K562 (cell line): ENCODE results near the gene ANKZF1.

Source experiments
- EZH2 ChIP-seq: IDR thresholded peaks from 2 replicates; pipeline ENCODE4 v1.6.1; 2012; ENCODE audit warnings: low read depth, mild to moderate bottlenecking, inconsistent platforms, low read length, borderline replicate concordance
- FOS ChIP-seq: IDR thresholded peaks from 3 replicates; pipeline ENCODE4 v1.6.1; 2011; ENCODE audit not compliant: insufficient read length; ENCODE audit errors: extremely low read depth
- GATAD2B ChIP-seq: fragments of 450-650 bp; IDR thresholded peaks from 2 replicates; pipeline ENCODE4 v1.6.1; 2017; ENCODE audit warnings: mild to moderate bottlenecking, borderline replicate concordance
- MBD2 ChIP-seq: sonication (generic); IDR thresholded peaks from 2 replicates; pipeline ENCODE4 v1.6.1; 2016; ENCODE audit warnings: low read depth, borderline replicate concordance
- POLR2A ChIP-seq: fragments of 450-650 bp; conservative IDR thresholded peaks from 2 replicates; pipeline ENCODE4 v1.6.1; 2016
- RAD51 ChIP-seq: fragments of 450-650 bp; IDR thresholded peaks from 2 replicates; pipeline ENCODE4 v1.7.1; 2016; ENCODE audit warnings: low read depth, mild to moderate bottlenecking, borderline replicate concordance
- RBM17 ChIP-seq: fragments of 200-400 bp; formaldehyde crosslinking; IDR thresholded peaks from 2 replicates; pipeline ENCODE4 v1.6.1; 2017; ENCODE audit warnings: low read depth, mild to moderate bottlenecking, low read length, borderline replicate concordance
- SMAD1 ChIP-seq: fragments of 150-350 bp; IDR thresholded peaks from 2 replicates; pipeline ENCODE4 v1.6.1; 2014; ENCODE audit warnings: low read length, low read depth; ENCODE audit not compliant: partially characterized antibody
- TF ChIP-seq, protein P1 (sequence below): fragments of 450-650 bp; IDR thresholded peaks from 2 replicates; pipeline ENCODE4 v1.6.1; 2016; ENCODE audit warnings: mild to moderate bottlenecking
- TF ChIP-seq, protein P2 (sequence below): sonication (generic); formaldehyde crosslinking; IDR thresholded peaks from 2 replicates; pipeline ENCODE4 v1.5.0; 2020; ENCODE audit warnings: missing genetic modification reagents
- TF ChIP-seq, protein P3 (sequence below): fragments of 450-650 bp; IDR thresholded peaks from 2 replicates; pipeline ENCODE4 v1.6.1; 2018; ENCODE audit not compliant: partially characterized antibody
- TF ChIP-seq, protein P4 (sequence below), 3 experiments: IDR thresholded peaks in 2 of 3; conservative IDR thresholded peaks in 1 of 3; 2 replicates each; pipeline ENCODE4 v1.5.1; 2011 to 2012; ENCODE audit warnings: low read length in 3 of 3, mild to moderate bottlenecking in 3 of 3, control low read depth in 2 of 3, improper control_type of control experiment in 1 of 3, inconsistent platforms in 1 of 3, low read depth in 1 of 3, mixed read lengths in 1 of 3, moderate library complexity in 1 of 3; ENCODE audit not compliant: insufficient read depth in 2 of 3

DNA sequence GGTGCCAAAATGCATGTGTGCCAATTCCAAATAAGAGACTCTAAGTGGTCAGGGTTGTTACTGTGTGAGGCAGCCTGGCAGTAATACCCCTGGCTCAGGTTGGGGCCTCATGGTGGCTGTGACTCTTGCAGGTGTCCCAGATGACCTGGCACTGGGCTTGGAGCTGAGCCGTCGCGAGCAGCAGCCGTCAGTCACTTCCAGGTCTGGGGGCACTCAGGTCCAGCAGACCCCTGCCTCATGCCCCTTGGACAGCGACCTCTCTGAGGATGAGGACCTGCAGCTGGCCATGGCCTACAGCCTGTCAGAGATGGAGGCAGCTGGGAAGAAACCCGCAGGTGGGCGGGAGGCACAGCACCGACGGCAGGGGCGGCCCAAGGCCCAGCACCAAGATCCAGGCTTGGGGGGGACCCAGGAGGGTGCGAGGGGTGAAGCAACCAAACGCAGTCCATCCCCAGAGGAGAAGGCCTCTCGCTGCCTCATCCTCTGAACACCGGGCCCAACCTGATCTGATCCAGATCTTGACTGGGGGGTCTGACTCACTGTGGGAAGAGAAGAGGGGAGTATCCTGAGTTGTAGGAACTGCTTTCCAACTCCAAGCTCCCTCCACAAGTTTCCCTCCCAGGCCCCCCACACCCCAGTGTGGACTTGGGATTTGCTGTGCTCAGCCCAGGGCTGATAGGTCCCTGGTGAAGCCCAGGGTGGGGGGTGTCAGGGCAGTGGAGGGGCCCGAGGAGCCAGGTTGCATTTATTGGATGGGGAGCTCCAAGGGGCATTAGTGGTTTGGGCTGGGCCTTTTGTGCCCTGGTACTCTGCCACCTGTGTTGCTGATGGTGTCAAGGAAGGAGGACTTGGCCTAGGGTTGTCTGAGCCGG lies 55.1 kb downstream of the ANKZF1 start:
- no peak for TF ChIP-seq GATAD2B
- TF ChIP-seq SMAD1: no peak
- no peak for TF ChIP-seq EZH2
- no peak for TF ChIP-seq RAD51
- no peak for TF ChIP-seq POLR2A
- no peak for TF ChIP-seq FOS
- TF ChIP-seq RBM17: no peak
- TF ChIP-seq, protein P1, sequence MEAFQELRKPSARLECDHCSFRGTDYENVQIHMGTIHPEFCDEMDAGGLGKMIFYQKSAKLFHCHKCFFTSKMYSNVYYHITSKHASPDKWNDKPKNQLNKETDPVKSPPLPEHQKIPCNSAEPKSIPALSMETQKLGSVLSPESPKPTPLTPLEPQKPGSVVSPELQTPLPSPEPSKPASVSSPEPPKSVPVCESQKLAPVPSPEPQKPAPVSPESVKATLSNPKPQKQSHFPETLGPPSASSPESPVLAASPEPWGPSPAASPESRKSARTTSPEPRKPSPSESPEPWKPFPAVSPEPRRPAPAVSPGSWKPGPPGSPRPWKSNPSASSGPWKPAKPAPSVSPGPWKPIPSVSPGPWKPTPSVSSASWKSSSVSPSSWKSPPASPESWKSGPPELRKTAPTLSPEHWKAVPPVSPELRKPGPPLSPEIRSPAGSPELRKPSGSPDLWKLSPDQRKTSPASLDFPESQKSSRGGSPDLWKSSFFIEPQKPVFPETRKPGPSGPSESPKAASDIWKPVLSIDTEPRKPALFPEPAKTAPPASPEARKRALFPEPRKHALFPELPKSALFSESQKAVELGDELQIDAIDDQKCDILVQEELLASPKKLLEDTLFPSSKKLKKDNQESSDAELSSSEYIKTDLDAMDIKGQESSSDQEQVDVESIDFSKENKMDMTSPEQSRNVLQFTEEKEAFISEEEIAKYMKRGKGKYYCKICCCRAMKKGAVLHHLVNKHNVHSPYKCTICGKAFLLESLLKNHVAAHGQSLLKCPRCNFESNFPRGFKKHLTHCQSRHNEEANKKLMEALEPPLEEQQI: no peak
- TF ChIP-seq, protein P2, sequence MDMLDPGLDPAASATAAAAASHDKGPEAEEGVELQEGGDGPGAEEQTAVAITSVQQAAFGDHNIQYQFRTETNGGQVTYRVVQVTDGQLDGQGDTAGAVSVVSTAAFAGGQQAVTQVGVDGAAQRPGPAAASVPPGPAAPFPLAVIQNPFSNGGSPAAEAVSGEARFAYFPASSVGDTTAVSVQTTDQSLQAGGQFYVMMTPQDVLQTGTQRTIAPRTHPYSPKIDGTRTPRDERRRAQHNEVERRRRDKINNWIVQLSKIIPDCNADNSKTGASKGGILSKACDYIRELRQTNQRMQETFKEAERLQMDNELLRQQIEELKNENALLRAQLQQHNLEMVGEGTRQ: no peak
- TF ChIP-seq MBD2: no peak
- TF ChIP-seq, protein P3, sequence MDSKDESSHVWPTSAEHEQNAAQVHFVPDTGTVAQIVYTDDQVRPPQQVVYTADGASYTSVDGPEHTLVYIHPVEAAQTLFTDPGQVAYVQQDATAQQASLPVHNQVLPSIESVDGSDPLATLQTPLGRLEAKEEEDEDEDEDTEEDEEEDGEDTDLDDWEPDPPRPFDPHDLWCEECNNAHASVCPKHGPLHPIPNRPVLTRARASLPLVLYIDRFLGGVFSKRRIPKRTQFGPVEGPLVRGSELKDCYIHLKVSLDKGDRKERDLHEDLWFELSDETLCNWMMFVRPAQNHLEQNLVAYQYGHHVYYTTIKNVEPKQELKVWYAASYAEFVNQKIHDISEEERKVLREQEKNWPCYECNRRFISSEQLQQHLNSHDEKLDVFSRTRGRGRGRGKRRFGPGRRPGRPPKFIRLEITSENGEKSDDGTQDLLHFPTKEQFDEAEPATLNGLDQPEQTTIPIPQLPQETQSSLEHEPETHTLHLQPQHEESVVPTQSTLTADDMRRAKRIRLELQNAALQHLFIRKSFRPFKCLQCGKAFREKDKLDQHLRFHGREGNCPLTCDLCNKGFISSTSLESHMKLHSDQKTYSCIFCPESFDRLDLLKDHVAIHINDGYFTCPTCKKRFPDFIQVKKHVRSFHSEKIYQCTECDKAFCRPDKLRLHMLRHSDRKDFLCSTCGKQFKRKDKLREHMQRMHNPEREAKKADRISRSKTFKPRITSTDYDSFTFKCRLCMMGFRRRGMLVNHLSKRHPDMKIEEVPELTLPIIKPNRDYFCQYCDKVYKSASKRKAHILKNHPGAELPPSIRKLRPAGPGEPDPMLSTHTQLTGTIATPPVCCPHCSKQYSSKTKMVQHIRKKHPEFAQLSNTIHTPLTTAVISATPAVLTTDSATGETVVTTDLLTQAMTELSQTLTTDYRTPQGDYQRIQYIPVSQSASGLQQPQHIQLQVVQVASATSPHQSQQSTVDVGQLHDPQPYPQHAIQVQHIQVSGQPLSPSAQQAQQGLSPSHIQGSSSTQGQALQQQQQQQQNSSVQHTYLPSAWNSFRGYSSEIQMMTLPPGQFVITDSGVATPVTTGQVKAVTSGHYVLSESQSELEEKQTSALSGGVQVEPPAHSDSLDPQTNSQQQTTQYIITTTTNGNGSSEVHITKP: no peak
- TF ChIP-seq, protein P4, sequence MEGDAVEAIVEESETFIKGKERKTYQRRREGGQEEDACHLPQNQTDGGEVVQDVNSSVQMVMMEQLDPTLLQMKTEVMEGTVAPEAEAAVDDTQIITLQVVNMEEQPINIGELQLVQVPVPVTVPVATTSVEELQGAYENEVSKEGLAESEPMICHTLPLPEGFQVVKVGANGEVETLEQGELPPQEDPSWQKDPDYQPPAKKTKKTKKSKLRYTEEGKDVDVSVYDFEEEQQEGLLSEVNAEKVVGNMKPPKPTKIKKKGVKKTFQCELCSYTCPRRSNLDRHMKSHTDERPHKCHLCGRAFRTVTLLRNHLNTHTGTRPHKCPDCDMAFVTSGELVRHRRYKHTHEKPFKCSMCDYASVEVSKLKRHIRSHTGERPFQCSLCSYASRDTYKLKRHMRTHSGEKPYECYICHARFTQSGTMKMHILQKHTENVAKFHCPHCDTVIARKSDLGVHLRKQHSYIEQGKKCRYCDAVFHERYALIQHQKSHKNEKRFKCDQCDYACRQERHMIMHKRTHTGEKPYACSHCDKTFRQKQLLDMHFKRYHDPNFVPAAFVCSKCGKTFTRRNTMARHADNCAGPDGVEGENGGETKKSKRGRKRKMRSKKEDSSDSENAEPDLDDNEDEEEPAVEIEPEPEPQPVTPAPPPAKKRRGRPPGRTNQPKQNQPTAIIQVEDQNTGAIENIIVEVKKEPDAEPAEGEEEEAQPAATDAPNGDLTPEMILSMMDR (IDR thresholded peaks at IDR 0.05 in 2 of 3, conservative IDR thresholded peaks at IDR 0.05 in 1 of 3; ENCODE audit: insufficient read depth in 2 of 3, low read depth in 1 of 3, low read length in 3 of 3): no peak
